HUES48 (cell line): ENCODE measurements around the gene POLR1A.
"Not testable (repeated sequence)": the region's sequence is repeated elsewhere in the genome, so short reads cannot be mapped to it uniquely, and the experiment has no call there.

Source experiments
- H3K27ac ChIP-seq: one replicate; pipeline ENCODE4 v1.7.0; 2013; ENCODE audit warnings: low read depth, low read length, inconsistent platforms
- H3K27me3 ChIP-seq: 2 replicates; pipeline ENCODE4 v1.6.1; 2013; ENCODE audit warnings: mild to moderate bottlenecking, low read length; ENCODE audit not compliant: control insufficient read depth, insufficient read depth
- H3K36me3 ChIP-seq: 2 replicates; pipeline ENCODE4 v1.6.1; 2013; ENCODE audit warnings: low read length; ENCODE audit not compliant: control insufficient read depth, insufficient read depth
- H3K4me1 ChIP-seq: 2 replicates; pipeline ENCODE4 v1.6.1; 2013; ENCODE audit warnings: mild to moderate bottlenecking, low read length; ENCODE audit not compliant: control insufficient read depth, insufficient read depth
- H3K4me3 ChIP-seq: 2 replicates; pipeline ENCODE4 v1.5.1; 2013; ENCODE audit warnings: mild to moderate bottlenecking, low read depth, low read length
- H3K9ac ChIP-seq: 2 replicates; pipeline ENCODE4 v1.6.1; 2013; ENCODE audit warnings: mild to moderate bottlenecking, low read depth, low read length, moderate library complexity
- H3K9me3 ChIP-seq: 2 replicates; pipeline ENCODE4 v1.6.1; 2013; ENCODE audit warnings: low read length; ENCODE audit not compliant: control insufficient read depth, insufficient read depth

POLR1A gene

DNA sequence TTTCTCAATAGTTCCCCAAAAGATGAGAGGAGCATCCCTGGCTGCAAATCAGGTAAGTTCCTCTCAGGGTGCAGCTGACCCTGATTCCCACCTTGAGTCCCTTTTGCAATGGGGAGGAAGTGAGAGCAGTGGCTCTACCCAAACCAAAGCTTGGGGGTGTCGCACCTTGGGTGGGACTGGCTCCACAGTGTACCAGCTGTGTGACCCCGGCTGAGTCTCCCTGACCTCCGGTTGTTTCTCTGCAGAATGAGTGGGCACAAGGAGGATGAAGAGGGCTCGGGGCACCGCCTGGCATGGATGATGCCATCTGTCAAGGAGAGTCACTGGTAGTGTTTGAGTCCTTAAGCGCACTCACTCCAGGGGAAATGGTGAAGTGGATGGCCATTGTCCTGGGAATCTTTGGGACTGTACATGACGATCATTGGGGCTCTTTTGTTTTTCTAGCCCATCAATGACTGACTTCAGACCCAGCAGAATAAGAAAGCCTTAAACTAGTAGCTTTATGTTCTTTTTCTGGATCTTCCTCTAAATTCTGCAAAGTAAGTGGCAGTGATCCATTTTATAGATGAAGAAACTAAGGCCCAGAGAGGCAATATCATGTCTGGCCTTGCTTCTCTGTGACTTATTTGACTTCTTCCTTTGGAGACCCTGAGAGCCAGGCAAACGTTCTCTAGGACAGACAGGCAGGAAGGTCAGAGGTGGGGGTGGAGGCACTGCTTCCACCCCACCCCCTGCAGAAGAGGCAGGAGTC is 110.6 kb downstream of the POLR1A start:
- H3K4me1 ChIP-seq = peaks cover 4% of the 10 kb centered on the region
- H3K9ac ChIP-seq = no peak overlapping the region
- no peak overlapping the region for H3K4me3 ChIP-seq
- H3K36me3 ChIP-seq = no peaks in the 10 kb centered on the region
- no peaks in the 10 kb centered on the region for H3K27me3 ChIP-seq
- no peak overlapping the region for H3K27ac ChIP-seq
- no peaks in the 10 kb centered on the region for H3K9me3 ChIP-seq

DNA sequence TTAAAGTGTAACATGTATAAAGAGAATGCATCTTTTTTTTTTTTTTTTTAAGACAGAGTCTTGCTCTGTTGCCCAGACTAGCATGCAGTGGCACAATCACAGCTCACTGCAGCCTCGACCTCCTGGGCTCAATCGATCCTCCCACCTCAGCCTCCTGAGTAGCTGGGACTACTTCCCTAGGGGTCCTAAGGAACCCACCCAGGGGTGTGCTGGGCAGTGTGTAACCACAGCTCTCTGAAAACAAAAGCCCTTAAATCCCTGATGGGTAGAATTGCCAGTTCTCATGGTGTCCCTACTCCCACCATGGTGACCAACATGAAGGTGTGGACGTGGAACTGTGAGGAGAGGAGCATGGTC is 111.3 kb downstream of the POLR1A start:
- Histone ChIP-seq H3K9me3 (no peaks in the 10 kb centered on the region), H3K27me3 (no peaks in the 10 kb centered on the region), H3K9ac (no peak overlapping the region), H3K36me3 (no peaks in the 10 kb centered on the region), H3K4me3 (no peak overlapping the region), H3K4me1 (peaks cover 4% of the 10 kb centered on the region), H3K27ac (no peak overlapping the region)

DNA sequence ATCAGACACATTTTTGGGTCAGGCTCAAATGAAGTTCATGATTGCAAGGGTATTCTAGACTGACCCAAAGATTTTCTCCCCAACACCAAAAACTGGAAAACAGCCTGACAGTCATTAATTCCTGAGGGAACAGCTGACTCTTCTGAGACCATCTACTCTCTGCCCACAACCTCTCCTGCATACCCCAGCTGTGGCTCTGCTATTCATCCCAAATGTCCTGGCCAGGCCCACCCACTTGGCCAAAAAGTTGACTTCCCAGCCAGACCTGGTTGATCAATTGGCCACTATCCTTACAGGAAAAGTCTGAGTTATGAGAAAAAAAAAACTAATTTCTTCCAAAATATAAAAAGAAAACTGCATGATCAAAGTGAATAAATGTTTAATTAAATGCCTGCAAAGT is 113.1 kb downstream of the POLR1A start:
- H3K9ac ChIP-seq = no peak overlapping the region
- H3K36me3 ChIP-seq = no peaks in the 10 kb centered on the region
- H3K27me3 ChIP-seq = no peaks in the 10 kb centered on the region
- H3K4me3 ChIP-seq = no peak overlapping the region
- no peak overlapping the region for H3K27ac ChIP-seq
- no peaks in the 10 kb centered on the region for H3K9me3 ChIP-seq
- H3K4me1 ChIP-seq = no peaks in the 10 kb centered on the region

DNA sequence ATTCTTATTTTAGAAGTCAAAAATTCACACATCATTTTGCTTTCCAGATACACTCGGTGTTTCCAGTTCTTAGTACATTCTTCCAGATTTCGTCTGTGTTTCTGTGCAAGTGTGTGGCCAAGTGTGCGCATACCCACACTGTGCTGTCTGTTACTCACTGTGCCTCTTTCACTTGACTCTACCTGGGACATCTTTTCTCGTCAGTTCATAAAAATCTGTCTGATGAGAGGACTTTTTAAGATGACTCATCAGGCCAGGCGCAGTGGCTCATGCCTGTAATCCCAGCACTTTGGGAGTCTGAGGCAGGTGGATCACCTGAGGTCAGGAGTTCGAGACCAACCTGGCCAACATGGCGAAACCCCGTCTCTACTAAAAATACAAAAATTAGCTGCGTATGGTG is 113.6 kb downstream of the POLR1A start:
- not testable (repeated sequence) for H3K27me3 ChIP-seq, H3K36me3 ChIP-seq, H3K9me3 ChIP-seq, H3K9ac ChIP-seq, H3K4me1 ChIP-seq, H3K4me3 ChIP-seq, H3K27ac ChIP-seq

DNA sequence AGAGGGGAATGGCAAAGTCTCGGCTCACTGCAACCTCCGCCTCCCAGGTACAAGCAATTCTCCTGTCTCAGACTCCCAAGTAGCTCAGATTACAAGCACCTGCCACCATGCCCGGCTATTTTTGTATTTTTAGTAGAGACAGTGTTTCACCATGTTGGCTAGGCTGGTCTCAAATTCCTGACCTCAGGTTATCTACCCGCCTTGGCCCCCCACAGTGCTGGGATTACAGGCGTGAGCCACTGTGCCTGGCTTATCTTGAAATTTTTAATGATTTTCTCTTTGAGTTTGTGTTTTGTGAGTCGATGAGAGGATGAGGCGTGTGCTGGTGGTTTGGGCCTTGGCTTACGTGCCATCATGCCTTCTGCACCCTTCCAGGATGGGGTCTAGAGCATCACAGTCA is 115.6 kb downstream of the POLR1A start:
- Histone ChIP-seq H3K4me3 (no peak overlapping the region), H3K4me1 (no peaks in the 10 kb centered on the region)

DNA sequence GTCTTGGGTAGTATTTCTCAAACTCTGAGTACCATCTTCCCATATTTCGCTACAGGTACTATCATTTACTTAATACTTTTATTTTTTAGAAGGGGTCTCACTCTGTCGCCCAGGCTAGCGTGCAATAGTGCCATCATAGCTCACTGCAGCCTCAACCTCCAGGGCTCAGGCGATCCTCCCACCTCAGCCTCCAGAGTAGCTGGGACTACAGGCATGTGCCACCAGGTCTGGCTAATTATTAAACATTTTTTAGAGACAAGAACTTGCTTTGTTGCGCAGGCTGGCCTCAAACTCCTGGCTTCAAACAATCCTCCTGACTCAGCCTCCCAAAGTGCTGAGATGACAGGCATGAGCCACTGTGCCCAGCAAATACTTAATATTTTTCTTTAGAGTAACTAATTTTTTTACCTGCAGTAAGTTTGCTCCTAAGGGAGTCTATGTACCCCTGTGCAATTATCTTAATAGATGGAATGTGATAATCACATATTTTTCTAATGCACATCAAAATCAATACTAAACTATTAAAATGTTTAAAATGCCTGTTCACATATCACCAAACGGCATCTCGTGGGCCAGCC is 116.3 kb downstream of the POLR1A start:
- Histone ChIP-seq H3K4me1 (no peaks in the 10 kb centered on the region), H3K36me3 (no peaks in the 10 kb centered on the region), H3K27me3 (no peaks in the 10 kb centered on the region), H3K4me3 (no peak overlapping the region), H3K9ac (no peak overlapping the region), H3K9me3 (no peaks in the 10 kb centered on the region), H3K27ac (no peak overlapping the region)

More for the DNA sequence above, 115.6 kb downstream of the POLR1A start:
- H3K36me3 ChIP-seq = no peaks in the 10 kb centered on the region
- no peaks in the 10 kb centered on the region for H3K9me3 ChIP-seq
- H3K9ac ChIP-seq = no peak overlapping the region
- H3K27me3 ChIP-seq = no peaks in the 10 kb centered on the region
- H3K27ac ChIP-seq = no peak overlapping the region

DNA sequence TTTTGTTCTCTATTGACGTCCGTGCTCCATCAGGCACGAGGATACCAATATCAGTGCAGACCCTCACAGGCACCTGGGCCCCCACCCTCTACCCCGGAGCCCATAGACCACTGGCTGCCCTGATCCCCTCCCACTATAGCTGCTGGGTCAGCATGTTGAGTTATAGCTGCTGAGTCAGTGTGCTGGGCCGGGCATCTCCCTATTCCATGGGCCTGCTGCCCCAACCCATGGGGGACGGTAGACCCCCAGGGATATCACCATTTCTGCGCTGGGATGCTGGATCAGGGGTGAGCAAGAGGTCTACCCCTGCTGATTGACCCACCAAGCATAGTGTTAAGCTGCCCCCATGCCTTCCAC is 116.8 kb downstream of the POLR1A start:
- Histone ChIP-seq H3K4me1 (no peaks in the 10 kb centered on the region), H3K9ac (no peak overlapping the region)

DNA sequence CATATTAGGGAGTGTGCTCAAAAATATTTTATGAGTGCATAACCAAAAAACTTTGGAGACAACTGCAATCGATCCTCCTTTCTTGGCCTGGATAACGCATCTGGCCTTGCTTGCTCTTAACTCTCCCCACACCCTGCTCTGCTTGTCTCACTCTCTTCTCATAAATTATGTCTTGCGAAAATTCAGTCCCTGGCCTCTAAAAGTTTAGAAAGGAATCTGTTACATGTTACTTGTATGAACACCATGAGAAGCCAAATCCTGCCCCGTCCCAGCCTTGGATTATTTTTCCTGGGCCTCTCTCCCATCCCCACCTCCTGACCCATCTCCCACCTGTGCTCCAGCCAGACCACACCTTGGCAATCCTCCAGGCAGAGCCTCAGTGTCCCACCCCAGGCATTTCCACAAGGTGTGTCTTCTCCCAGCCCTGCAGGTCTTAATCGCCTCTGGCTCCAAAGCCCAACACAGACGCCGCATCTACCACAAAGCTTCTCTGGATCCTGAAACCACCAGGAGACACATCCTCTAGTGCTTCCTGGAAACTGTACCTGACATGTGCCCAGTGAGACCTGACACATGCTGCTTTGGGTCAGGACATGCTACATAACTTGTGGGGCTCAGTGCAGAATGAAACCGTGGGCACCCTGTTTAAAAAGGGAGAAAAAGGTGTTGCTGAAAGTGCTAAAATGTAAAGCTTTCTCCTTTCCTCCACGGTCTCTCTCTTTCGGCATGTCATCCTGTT is 117.3 kb downstream of the POLR1A start:
- Histone ChIP-seq H3K9me3 (no peaks in the 10 kb centered on the region), H3K9ac (no peak overlapping the region), H3K27me3 (no peaks in the 10 kb centered on the region), H3K4me3 (no peak overlapping the region), H3K27ac (no peak overlapping the region), H3K36me3 (no peaks in the 10 kb centered on the region), H3K4me1 (no peaks in the 10 kb centered on the region)

More for the DNA sequence above, 116.8 kb downstream of the POLR1A start:
- H3K4me3 ChIP-seq = no peak overlapping the region
- no peaks in the 10 kb centered on the region for H3K27me3 ChIP-seq
- no peaks in the 10 kb centered on the region for H3K9me3 ChIP-seq
- no peak overlapping the region for H3K27ac ChIP-seq
- no peaks in the 10 kb centered on the region for H3K36me3 ChIP-seq

DNA sequence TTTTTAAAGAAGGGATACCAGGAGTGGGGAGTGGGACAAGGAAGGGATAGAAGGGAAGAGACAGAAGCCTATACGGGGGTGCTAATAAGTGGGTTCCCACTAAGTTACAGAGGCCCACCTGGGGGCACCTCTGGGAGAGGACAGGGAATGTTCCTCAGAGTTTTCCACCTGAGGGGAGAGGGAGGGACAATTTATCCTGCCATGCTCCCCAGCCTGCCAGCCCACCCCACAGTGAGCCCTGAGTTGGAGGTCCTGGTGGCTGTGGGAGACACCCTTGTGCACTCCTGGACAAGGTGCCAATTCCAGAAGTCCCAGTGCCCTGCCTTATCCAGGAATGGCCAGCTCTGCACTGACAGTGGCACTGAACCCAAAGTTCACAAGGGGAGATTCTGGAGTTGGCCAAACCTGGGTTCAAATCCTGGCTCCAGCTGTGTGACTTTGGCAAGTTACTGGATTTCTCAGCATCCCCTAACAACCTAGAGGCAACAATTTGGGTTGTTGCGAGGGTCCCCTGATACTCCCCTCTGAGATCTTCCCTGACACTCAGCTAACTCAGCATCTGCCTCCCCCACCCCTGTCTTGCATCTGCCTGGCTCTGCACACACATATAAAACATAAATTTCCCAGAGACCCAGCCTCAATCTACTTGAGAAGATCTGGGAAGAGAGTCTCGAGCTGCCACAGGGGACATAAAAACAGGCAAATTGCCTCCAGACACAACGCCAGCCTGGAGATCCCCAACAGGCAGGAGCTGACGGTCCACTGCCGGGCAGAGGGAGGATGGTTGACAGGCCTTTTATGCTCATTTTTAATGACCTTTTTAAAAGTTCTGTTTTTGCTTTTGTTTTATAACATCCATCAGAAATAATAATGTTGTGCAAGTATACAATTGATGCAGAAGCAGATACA is 118.2 kb downstream of the POLR1A start:
- Histone ChIP-seq H3K27me3 (no peaks in the 10 kb centered on the region), H3K9me3 (no peaks in the 10 kb centered on the region), H3K9ac (no peak overlapping the region), H3K4me1 (no peaks in the 10 kb centered on the region), H3K27ac (no peak overlapping the region), H3K4me3 (no peak overlapping the region), H3K36me3 (no peaks in the 10 kb centered on the region)

DNA sequence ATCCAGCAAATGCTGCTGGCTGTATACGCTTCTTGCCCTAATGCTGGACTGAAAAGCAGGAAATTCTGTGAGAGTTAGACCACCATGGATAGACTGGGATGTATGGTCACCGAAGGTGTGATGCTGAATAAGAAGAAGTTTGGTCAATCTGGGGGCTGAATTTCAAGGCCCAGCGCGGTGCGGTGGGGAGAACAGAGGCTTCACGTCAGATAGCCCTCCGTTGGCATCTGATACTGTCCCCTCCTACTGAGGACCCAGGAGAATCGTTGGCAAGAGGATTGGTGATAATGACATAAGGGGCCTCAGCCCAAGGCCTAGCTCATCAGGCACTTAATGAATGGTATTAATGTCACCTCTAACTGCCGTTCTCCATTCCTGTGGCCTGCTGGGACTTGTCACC is 119.6 kb downstream of the POLR1A start:
- H3K4me1 ChIP-seq = no peaks in the 10 kb centered on the region
- no peak overlapping the region for H3K4me3 ChIP-seq
- H3K27me3 ChIP-seq = no peaks in the 10 kb centered on the region
- H3K36me3 ChIP-seq = no peaks in the 10 kb centered on the region
- no peaks in the 10 kb centered on the region for H3K9me3 ChIP-seq
- H3K27ac ChIP-seq = no peak overlapping the region
- no peak overlapping the region for H3K9ac ChIP-seq
